Upper lobe of left lung (tissue), 4 donors: Measurements from ENCODE around the gene ABCG8.

Experiments
- EP300 ChIP-seq, 4 donors: sonication (generic); formaldehyde crosslinking; IDR thresholded peaks; one replicate each; pipeline ENCODE4 v1.5.1; 2017; ENCODE audit warnings: antibody characterized with exemption in 4 of 4, control low read depth in 2 of 4
- POLR2A ChIP-seq, 4 donors: fragments of 450-650 bp; IDR thresholded peaks; one replicate each; pipeline ENCODE4 v1.5.1; 2016 to 2017; ENCODE audit warnings: antibody characterized with exemption in 4 of 4, mild to moderate bottlenecking in 2 of 4
- TF ChIP-seq, protein P1 (sequence below), 6 experiments: fragments of 450-650 bp in 4 of 6; fragments of 200-600 bp in 2 of 6; sonication (generic) in 2 of 6; IDR thresholded peaks; one replicate each; pipeline ENCODE4 v1.5.1; 2016 to 2019; ENCODE audit warnings: antibody characterized with exemption in 6 of 6

DNA sequence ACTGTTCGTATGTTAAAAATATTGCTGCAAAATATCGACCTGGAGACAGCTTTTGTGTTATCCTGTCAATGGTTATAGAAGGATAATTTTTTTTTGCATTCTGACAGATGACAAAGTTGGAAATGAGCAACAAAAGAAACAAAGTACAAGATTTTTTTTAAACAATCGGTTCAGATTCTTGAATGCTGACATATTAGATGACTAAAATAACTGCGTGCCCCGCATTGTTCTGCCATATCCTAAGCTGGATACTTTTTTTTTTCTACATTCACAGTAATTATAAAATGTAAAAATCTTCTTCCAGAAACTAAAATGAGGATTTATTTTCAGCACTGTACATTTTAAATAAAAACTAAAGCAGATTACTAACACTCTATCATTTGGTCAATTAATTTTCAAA, 67.1 kb downstream of the ABCG8 start:
- TF ChIP-seq, protein P1, sequence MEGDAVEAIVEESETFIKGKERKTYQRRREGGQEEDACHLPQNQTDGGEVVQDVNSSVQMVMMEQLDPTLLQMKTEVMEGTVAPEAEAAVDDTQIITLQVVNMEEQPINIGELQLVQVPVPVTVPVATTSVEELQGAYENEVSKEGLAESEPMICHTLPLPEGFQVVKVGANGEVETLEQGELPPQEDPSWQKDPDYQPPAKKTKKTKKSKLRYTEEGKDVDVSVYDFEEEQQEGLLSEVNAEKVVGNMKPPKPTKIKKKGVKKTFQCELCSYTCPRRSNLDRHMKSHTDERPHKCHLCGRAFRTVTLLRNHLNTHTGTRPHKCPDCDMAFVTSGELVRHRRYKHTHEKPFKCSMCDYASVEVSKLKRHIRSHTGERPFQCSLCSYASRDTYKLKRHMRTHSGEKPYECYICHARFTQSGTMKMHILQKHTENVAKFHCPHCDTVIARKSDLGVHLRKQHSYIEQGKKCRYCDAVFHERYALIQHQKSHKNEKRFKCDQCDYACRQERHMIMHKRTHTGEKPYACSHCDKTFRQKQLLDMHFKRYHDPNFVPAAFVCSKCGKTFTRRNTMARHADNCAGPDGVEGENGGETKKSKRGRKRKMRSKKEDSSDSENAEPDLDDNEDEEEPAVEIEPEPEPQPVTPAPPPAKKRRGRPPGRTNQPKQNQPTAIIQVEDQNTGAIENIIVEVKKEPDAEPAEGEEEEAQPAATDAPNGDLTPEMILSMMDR (IDR thresholded peaks at IDR 0.05), result no peak
- TF ChIP-seq EP300 (IDR thresholded peaks at IDR 0.05) (no peak), POLR2A (IDR thresholded peaks at IDR 0.05) (no peak)
